DND-41 (cell line): ENCODE results near the gene NXF1.

Source experiments
- ATAC-seq: fragments of 200-7000 bp; cut with Tn5 transposase; 3 replicates; pipeline ENCODE4 v1.9.1; 2021; ENCODE audit warnings: low read depth; ENCODE audit not compliant: insufficient read depth
- DNase-seq: peaks from one replicate; pipeline ENCODE4 v3.0.0-alpha.2; 2020
- H2AFZ ChIP-seq: 2 replicates; pipeline ENCODE4 v1.6.0; 2012; ENCODE audit warnings: low read depth, low read length
- H3K27ac ChIP-seq: 2 replicates; pipeline ENCODE4 v1.5.1; 2012; ENCODE audit warnings: low read length, inconsistent platforms
- H3K27me3 ChIP-seq: fragments of 200-600 bp; sonication (generic); 2 replicates; pipeline ENCODE4 v1.6.0; 2012; ENCODE audit warnings: low read length, mild to moderate bottlenecking, inconsistent platforms; ENCODE audit not compliant: insufficient read depth, poor library complexity
- H3K36me3 ChIP-seq: 2 replicates; pipeline ENCODE4 v1.5.1; 2012; ENCODE audit warnings: low read length, inconsistent platforms; ENCODE audit not compliant: insufficient read depth
- H3K4me1 ChIP-seq: 2 replicates; pipeline ENCODE4 v1.5.1; 2012; ENCODE audit warnings: mild to moderate bottlenecking, low read length; ENCODE audit not compliant: insufficient read depth
- H3K4me2 ChIP-seq: 2 replicates; pipeline ENCODE4 v1.6.0; 2012; ENCODE audit warnings: mild to moderate bottlenecking, moderate library complexity, low read length, inconsistent platforms; ENCODE audit not compliant: insufficient read depth
- H3K4me3 ChIP-seq, 2 experiments: fragments of 200-600 bp in 1 of 2; shearing (Covaris generic) in 1 of 2; 2 replicates each; pipeline ENCODE4 v1.5.1; 2012 to 2016; ENCODE audit warnings: inconsistent platforms in 2 of 2, low read length in 2 of 2, mild to moderate bottlenecking in 2 of 2, low read depth in 1 of 2, moderate library complexity in 1 of 2
- H3K79me2 ChIP-seq: 2 replicates; pipeline ENCODE4 v1.6.0; 2012; ENCODE audit warnings: low read length, inconsistent platforms; ENCODE audit not compliant: insufficient read depth
- H3K9ac ChIP-seq: 2 replicates; pipeline ENCODE4 v1.6.0; 2012; ENCODE audit warnings: low read depth, mild to moderate bottlenecking, inconsistent platforms, low read length, moderate library complexity
- H3K9me3 ChIP-seq: 2 replicates; pipeline ENCODE4 v1.5.1; 2012; ENCODE audit warnings: low read length, moderate library complexity, mild to moderate bottlenecking, inconsistent platforms; ENCODE audit not compliant: insufficient read depth, severe bottlenecking
- H4K20me1 ChIP-seq: 2 replicates; pipeline ENCODE4 v1.6.0; 2012; ENCODE audit warnings: low read length; ENCODE audit not compliant: insufficient read depth
- EZH2 ChIP-seq: IDR thresholded peaks from 3 replicates; pipeline ENCODE4 v1.6.1; 2012; ENCODE audit warnings: borderline replicate concordance, low read depth, mild to moderate bottlenecking, moderate library complexity, low read length, inconsistent platforms; ENCODE audit not compliant: severe bottlenecking
- TF ChIP-seq, protein P1 (sequence below): IDR thresholded peaks from 2 replicates; pipeline ENCODE4 v1.5.1; 2012; ENCODE audit warnings: borderline replicate concordance, low read length, moderate library complexity, mild to moderate bottlenecking; ENCODE audit not compliant: poor library complexity, severe bottlenecking; ENCODE audit errors: extremely low read depth

The NXF1 gene

DNA sequence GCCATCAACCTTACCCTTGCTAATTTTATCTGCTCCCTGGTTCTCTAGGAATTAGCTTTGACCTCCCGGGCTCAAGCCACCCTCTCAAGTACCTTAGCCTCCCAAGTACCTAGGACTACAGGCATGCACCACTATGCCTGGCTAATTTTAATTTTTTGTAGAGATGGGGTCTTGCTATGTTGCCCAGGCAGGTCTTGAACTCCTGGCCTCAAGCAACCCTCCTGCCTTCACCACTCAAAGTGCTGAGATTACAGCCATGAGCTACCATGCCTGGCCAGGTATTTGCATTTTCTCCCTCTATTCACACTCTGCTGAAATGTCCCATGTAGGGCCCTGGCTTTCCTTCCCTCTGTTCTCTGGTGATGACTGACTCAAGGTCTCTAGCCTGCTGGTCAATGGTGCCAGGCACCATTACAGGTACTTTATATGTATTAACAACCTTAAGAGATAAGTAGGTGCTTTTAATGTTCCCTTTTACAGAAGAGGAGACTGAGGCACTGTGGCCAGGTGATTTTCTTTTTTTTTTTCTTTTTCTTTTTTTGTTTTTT lies 42.6 kb upstream of the NXF1 start:
- H3K4me2 ChIP-seq: no peak overlapping the region
- no peaks in the 10 kb centered on the region for H3K9me3 ChIP-seq
- no peaks in the 10 kb centered on the region for H3K27me3 ChIP-seq
- H3K79me2 ChIP-seq: peaks cover 5% of the 10 kb centered on the region; the same call in 1 of the 2 replicates
- TF ChIP-seq, protein P1, sequence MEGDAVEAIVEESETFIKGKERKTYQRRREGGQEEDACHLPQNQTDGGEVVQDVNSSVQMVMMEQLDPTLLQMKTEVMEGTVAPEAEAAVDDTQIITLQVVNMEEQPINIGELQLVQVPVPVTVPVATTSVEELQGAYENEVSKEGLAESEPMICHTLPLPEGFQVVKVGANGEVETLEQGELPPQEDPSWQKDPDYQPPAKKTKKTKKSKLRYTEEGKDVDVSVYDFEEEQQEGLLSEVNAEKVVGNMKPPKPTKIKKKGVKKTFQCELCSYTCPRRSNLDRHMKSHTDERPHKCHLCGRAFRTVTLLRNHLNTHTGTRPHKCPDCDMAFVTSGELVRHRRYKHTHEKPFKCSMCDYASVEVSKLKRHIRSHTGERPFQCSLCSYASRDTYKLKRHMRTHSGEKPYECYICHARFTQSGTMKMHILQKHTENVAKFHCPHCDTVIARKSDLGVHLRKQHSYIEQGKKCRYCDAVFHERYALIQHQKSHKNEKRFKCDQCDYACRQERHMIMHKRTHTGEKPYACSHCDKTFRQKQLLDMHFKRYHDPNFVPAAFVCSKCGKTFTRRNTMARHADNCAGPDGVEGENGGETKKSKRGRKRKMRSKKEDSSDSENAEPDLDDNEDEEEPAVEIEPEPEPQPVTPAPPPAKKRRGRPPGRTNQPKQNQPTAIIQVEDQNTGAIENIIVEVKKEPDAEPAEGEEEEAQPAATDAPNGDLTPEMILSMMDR: no peak
- no peak for TF ChIP-seq EZH2
- H3K9ac ChIP-seq: no peak overlapping the region
- no peak overlapping the region for H3K4me3 ChIP-seq
- ATAC-seq (no peak), DNase-seq (no peak)
- no peak overlapping the region for H3K27ac ChIP-seq
- H3K36me3 ChIP-seq: peaks cover 15% of the 10 kb centered on the region
- H2AFZ ChIP-seq: no peak overlapping the region
- peaks cover 9% of the 10 kb centered on the region for H3K4me1 ChIP-seq
- peaks cover 15% of the 10 kb centered on the region for H4K20me1 ChIP-seq

DNA sequence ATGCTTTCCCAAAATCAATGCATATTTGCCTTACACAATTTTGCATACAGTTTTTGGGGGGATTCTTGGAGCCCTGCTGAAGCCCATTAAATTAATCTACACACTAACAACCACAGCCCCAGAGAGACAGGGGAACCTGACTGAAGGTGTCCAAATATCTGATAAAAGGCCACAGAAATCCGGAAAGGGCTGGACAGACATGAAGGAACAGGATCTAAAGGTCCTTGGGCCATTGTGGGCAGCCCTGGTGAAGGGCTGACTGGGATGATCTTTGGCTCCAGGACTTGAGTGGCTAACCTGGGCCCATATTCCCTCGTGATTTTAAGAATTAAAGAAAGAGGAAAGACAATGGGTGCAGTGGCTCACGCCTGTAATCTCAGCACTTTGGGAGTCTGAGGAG lies 40.9 kb upstream of the NXF1 start:
- no peaks in the 10 kb centered on the region for H3K36me3 ChIP-seq
- no peaks in the 10 kb centered on the region for H3K9me3 ChIP-seq
- no peaks in the 10 kb centered on the region for H4K20me1 ChIP-seq
- no peak overlapping the region for H3K27ac ChIP-seq
- ATAC-seq (no peak), DNase-seq (no peak)
- no peak overlapping the region for H3K4me2 ChIP-seq
- no peak overlapping the region for H3K9ac ChIP-seq
- no peaks in the 10 kb centered on the region for H3K27me3 ChIP-seq
- peaks cover 17% of the 10 kb centered on the region for H3K4me1 ChIP-seq
- no peak for TF ChIP-seq EZH2
- TF ChIP-seq, protein P1: no peak
- no peaks in the 10 kb centered on the region for H3K79me2 ChIP-seq
- no peak overlapping the region for H3K4me3 ChIP-seq
- no peak overlapping the region for H2AFZ ChIP-seq

DNA sequence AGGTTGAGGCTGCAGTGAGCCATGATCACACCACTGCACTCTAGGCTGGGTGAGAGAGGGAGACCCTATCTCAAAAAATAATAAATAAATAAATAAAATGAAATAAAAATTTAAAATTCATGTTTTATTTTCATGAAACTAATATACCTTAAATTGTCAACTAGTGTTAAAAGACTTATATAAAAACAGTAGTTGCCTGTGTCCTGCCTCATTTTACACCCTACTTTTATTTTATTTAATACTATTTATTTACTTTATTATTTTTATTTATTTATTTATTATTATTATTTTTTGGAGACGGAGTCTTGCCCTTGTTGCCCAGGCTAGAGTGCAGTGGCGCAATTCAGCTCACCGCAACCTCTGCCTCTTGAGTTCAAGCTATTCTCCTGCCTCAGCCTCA lies 38.9 kb upstream of the NXF1 start:
- DNase-seq (no peak), ATAC-seq (no peak)

More for the DNA sequence above, 38.9 kb upstream of the NXF1 start:
- Histone ChIP-seq H3K9ac (no peak overlapping the region), H3K27me3 (no peaks in the 10 kb centered on the region), H3K4me2 (no peak overlapping the region), H3K9me3 (no peaks in the 10 kb centered on the region), H4K20me1 (no peaks in the 10 kb centered on the region), H3K27ac (no peak overlapping the region), H3K4me1 (peaks cover 24% of the 10 kb centered on the region), H3K4me3 (no peak overlapping the region), H2AFZ (no peak overlapping the region), H3K79me2 (peaks cover 3% of the 10 kb centered on the region), H3K36me3 (no peaks in the 10 kb centered on the region)
- TF ChIP-seq, protein P1: no peak
- no peak for TF ChIP-seq EZH2
